Measurements from ENCODE around the gene CLDN20.
"Not testable (repeated sequence)": the region's sequence is repeated elsewhere in the genome, so short reads cannot be mapped to it uniquely, and the experiment has no call there.

Gene CLDN20

GRCh38 chr6:155263373-155264063, at the start of gene CLDN20:
Gene CLDN20 (plus strand): TSS chr6:155264013. CDS start chr6:155275720, 11,707 bp downstream.
- no peak for DNase-seq

- no peak for DNase-seq
Measured at GRCh38 chr6:155215906-155216305, 47.9 kb upstream of the CLDN20 start.

- DNase-seq = no peak
Measured at GRCh38 chr6:155216312-155217046, 47.3 kb upstream of the CLDN20 start.

- not testable (repeated sequence) for DNase-seq
Measured at GRCh38 chr6:155218711-155219110, 45.1 kb upstream of the CLDN20 start.

GRCh38 chr6:155219299-155219698, 44.5 kb upstream of the CLDN20 start:
- no peak for DNase-seq

- DNase-seq = no peak
Measured at GRCh38 chr6:155219858-155220301, 43.9 kb upstream of the CLDN20 start.

- DNase-seq = no peak
Measured at GRCh38 chr6:155221086-155221485, 42.7 kb upstream of the CLDN20 start.

GRCh38 chr6:155222506-155222905, 41.3 kb upstream of the CLDN20 start:
- no peak for DNase-seq

- DNase-seq = no peak
Measured at GRCh38 chr6:155223646-155224451, 40.0 kb upstream of the CLDN20 start.

GRCh38 chr6:155224618-155225017, 39.2 kb upstream of the CLDN20 start:
- DNase-seq = no peak

- no peak for DNase-seq
Measured at GRCh38 chr6:155227046-155227445, 36.8 kb upstream of the CLDN20 start.

- no peak for DNase-seq
Measured at GRCh38 chr6:155228546-155229166, 35.2 kb upstream of the CLDN20 start.

GRCh38 chr6:155230975-155231374, 32.8 kb upstream of the CLDN20 start:
- not testable (repeated sequence) for DNase-seq

- no peak for DNase-seq
Measured at GRCh38 chr6:155232848-155233247, 31.0 kb upstream of the CLDN20 start.

GRCh38 chr6:155234167-155234566, 29.6 kb upstream of the CLDN20 start:
- no peak for DNase-seq

GRCh38 chr6:155234687-155235086, 29.1 kb upstream of the CLDN20 start:
- no peak for DNase-seq

GRCh38 chr6:155235087-155235486, 28.7 kb upstream of the CLDN20 start:
- DNase-seq = no peak

- no peak for DNase-seq
Measured at GRCh38 chr6:155237613-155238012, 26.2 kb upstream of the CLDN20 start.

- DNase-seq = no peak
Measured at GRCh38 chr6:155240905-155241600, 22.8 kb upstream of the CLDN20 start.

- DNase-seq = no peak
Measured at GRCh38 chr6:155241966-155242365, 21.8 kb upstream of the CLDN20 start.

- no peak for DNase-seq
Measured at GRCh38 chr6:155244434-155244833, 19.4 kb upstream of the CLDN20 start.

GRCh38 chr6:155245193-155245592, 18.6 kb upstream of the CLDN20 start:
- no peak for DNase-seq

All from cerebellar nuclear complex (tissue), 1 donor.